RCC 7860 (cell line): ENCODE measurements around the gene CARD10.
"Not testable (repeated sequence)": the region's sequence is repeated elsewhere in the genome, so short reads cannot be mapped to it uniquely, and the experiment has no call there.

Experiments
- DNase-seq: peaks from one replicate; pipeline ENCODE4 v3.0.0-alpha.2; 2015; ENCODE audit warnings: low spot score
- FAIRE-seq: peaks from 2 replicates; lab custom pipeline; 2012; peaks lifted over from hg19 to GRCh38; lab: Jason Lieb, UNC

CARD10 gene

GRCh38 chr22:37527081-37527752 lies 8.0 kb upstream of the CARD10 start:
- DNase-seq, FAIRE-seq: not testable (repeated sequence)

DNA sequence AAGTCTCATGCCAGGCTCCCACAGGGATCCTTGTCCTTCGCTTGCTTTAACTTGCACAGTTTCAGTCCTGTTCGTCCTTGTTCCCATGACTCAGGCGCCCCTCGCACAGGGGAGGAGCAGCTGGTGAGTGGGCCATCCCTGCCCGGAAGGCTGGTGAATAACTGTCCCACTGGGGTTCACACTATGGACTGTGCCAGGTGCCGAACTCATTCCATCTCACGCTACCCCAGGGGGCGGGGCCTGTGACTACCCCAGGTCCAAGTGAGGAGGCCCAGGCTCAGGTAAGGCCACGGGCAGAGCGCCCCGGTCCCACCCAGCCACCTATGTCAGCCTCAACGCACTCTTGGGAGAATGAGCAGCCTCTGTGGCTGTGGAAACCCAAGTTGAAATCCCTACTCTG lies 7.2 kb upstream of the CARD10 start:
- DNase-seq (no peak), FAIRE-seq (no peak)

- DNase-seq, result no peak
- FAIRE-seq, result no peak
These were observed 6.6 kb upstream of the CARD10 start for GRCh38 chr22:37525746-37526350.

DNA sequence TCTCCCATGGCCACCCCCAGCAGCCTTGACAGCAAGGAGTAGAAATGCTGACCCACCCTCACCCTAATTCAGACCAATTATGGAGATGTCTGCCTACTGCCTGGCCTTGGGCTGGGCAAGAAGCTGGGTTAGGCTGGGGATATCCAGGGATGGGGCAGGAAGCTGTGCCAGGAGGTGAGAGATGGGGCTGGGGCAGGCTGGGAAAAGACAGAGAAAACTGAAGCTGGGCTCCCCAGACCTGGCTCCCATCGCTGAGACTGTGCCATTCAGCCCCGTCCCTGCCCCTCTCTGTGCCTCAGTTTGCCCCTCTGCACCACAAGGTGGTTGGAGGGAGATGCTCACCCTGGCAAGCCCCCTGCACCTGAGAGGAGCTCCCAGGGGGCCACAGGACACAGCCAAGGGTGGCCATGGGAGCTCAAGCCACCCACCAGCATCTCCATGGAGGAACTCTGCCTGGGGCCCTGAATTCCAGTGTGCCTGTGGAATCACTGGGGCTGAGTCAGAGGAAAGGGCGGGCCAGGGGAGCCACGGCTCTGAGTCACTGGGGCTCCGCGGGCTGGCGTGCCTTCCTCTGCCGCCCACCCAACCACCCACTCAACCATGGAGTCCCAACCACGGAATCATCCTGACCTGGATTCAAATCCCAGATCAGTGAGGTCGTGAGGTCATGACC lies 6.0 kb upstream of the CARD10 start:
- peak; percentile 90 for FAIRE-seq

GRCh38 chr22:37522482-37522881 lies 3.3 kb upstream of the CARD10 start:
- DNase-seq (no peak), FAIRE-seq (no peak)

More for the DNA sequence above, 6.0 kb upstream of the CARD10 start:
- peak; percentile 84 for DNase-seq

DNA sequence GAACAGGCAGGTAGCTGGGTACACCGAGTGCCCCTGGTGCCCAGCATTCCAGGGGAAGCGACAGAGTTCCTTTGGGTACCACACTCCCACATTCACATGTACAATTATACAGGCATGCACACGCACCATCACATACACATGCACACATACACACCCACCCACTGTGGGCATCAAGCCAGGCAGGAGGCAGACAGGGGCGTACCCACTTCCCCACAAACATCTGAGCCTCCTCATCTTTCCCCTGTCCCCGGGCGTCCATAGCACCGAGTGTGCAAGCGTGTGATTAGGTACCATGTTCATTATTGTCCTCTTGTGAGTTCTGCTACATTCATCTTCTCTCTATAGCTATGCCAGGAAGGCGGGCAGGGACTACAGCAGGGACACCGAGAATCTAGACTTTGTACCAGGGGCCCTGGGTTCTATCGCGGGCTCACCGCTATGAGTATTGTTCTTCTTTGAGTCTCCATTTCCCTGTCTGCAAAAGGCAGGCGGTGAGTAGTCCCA lies 2.1 kb upstream of the CARD10 start:
- FAIRE-seq (no peak), DNase-seq (no peak)

DNA sequence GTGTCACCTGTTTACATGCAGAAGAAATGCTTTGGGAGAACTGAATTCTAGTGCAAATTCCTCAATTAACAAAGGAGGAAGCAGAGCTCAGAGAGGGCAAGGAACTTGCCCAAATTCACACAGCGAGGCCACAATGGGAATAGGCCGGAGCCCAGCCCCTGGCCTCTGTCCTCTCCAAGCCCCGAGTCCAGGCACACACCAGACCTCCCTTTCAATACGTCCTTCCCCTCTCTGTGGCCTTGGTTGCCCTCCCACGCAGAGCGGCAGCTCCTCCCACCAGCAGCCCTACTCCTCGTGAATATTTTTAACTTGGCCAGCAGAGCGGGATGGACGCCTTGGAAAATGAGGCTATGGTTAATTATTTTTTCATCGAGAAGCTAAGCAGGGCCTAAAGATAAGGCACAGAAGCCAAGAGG lies 1.6 kb upstream of the CARD10 start:
- no peak for DNase-seq
- FAIRE-seq, result no peak

DNA sequence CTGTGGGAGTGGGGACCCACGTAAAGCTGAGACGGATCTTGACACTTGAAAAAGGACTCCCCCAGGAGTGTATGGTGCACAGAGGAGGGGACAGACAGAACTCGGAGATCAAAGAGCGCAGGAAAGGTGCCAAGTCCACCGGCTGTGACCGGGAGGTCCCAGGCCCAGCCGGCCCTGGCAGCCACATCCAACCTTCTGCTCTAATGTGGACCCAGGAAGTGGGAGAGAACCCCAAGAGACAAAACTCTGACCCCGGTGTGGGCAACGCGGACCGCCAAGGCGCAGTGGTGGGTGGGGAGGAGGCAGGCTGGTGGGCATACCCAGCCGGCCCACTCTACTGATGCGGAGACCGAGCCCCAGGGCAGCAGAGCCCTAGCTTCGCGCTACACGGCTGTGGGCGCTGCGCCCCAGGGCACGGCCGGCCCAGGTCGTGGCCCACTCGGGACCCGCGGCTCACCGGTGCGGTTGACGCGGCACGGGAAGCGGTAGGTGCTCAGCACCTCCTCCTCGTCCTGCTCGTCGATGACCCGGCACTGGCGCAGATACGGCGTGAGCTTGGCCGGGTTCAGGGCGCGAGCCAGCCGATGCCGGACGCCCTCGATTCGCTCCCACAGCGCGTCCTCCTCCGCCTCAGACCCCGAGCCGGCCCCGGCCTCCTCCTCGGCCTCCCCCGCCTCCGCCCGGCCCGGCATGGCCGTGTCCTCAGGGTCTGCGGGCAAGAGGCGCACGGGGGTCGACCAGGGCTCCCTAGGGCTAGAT lies 527 bp downstream of the CARD10 start:
- FAIRE-seq, result no peak
- no peak for DNase-seq

DNA sequence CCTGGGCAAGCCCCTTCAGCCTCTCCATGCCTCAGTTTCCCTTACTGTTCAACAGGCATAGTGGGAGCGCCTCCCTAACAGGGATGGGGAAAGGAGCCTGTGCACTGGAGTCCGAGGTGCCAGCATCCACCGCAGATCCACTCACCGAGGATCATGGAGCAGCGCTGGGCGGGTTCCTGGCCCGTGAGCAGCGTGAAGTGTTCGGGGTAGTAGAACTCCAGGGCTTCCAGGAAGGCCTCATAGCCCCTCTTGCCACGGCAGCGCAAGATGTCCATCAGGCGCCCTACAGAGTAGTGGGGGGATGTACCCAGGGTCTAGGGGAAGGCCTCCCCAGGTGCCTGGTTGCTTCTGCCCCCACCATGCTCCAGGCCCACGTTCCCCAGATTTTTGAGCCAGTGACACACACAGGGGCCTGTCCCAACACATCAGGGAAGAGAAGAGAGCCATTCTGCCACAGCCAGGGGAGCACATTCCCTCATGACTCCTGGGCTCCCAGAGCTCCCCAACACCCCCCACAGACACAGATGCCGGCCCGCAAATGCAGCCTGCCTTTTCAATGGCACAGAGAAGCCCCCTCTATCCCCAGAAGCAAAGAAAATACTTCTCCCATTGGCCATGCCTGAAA lies 1.3 kb downstream of the CARD10 start:
- no peak for DNase-seq
- no peak for FAIRE-seq

- DNase-seq (no peak), FAIRE-seq (no peak)
These were observed 2.8 kb downstream of the CARD10 start for GRCh38 chr22:37516456-37516855.

- no peak for FAIRE-seq
- no peak for DNase-seq
These were observed 3.3 kb downstream of the CARD10 start for GRCh38 chr22:37515901-37516300.

DNA sequence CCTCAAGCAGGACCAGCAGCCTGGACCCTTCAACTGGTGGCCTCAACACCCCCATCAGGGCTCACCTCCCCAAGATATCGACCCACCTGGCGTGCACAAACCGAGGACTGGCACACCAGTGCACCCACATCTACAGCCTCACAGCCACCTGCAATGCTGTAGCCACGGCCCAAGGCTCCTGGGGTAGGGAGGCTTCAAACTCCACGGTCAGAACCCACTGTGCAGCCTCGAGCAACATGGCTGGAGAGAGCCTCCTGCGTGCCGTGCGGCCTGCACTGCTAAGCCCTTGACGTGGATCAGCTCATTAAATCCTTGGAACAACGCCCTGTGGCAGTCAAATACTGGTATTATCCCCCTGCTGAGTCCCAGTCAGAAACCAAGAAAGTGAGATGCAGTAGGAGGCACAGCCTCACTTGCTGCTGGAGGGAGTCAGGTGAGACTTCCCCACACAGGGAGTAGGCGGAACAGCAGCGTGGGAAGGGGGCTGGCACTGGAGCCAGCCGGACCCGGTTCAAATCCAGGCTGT lies 4.6 kb downstream of the CARD10 start:
- DNase-seq (no peak), FAIRE-seq (no peak)

- no peak for DNase-seq
- FAIRE-seq, result no peak
These were observed 7.7 kb downstream of the CARD10 start for GRCh38 chr22:37511395-37512104.

GRCh38 chr22:37510091-37510490 lies 9.1 kb downstream of the CARD10 start:
- FAIRE-seq (no peak), DNase-seq (no peak)

DNA sequence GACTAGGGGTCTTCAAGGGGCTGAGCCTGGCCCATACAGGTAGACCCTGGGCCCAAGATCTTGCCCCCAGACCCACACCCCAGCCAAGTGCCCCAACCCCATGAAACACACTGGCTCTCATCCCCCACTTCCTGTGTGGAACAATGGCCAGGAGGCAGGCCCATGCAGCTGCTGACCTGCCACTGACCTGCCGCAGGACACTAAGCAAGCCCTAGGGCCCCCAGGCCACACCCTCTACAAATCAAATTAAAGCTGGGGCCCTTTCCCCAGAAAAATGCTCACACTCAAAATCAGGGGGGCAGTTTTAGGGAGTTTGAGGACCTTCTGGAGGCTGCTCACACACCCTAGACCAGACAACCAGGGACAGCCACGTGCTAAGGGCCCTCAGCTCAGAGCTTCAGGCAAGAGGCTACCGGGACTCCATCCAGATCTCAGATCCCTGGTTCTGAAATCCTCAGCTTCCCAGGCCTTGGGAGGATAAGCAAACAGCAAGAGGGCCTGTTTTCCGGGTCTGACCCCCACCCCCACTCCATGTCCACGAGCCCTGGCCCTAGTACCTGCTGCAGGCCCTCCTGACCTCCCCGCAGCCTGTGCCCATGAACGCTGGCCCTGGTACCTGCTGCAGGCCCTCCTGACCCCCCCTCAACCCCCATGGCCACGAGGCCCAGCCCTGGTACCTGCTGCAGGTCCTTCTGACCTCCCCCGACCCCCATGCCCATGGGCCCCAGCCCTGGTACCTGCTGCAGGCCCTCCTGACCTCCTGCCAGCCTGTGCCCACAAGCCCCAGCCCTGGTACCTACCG lies 10.0 kb downstream of the CARD10 start:
- FAIRE-seq, result no peak
- no peak for DNase-seq

DNA sequence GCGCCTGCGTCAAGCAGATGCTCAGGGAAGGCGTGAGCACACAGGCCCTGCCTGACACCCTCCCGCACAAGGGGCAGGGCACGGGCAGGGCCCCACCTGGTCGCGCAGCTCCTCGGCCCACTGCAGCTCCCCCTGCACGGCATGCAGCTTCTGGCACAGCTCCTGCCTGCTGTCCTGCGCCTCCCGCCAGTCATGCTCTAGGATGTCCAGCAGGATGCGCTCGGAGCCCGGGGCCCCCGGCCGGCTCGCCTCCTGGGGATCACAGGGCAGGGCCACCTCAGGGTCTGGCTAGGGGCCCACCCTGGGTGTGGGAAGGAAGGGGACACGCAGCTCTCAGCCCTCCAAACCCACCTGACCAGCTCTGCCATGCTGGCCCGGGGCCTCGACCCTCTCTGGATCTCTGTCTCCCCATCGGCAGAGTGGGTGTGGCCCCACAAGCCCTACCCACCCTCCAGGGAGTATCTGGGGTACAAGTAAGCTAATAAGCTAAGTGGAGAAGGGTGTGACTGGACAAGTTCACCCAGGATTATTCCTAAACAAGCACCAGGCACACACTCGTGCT lies 10.7 kb downstream of the CARD10 start:
- DNase-seq, result no peak

DNA sequence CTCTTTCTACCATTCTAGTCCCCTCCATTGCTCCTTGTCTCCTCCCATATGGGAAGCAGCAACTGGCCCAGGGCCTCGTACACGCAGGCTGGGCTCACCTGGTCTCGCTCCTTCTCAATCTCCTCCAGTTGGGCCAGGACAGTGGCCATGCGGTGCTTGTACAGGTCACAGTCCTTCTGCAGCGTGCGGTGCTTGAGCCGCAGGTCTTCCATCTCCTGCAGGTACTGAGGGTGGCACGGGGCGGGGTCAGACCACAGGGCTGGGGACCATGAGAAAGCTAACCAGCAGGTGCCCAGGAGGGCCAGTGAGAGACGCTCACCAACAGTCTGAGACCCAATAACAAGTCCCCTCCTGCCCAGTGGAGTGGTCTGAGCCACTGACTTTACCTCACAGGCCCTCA lies 11.5 kb downstream of the CARD10 start:
- no peak for DNase-seq
- FAIRE-seq, result no peak

More for the DNA sequence above, 10.7 kb downstream of the CARD10 start:
- FAIRE-seq, result no peak

DNA sequence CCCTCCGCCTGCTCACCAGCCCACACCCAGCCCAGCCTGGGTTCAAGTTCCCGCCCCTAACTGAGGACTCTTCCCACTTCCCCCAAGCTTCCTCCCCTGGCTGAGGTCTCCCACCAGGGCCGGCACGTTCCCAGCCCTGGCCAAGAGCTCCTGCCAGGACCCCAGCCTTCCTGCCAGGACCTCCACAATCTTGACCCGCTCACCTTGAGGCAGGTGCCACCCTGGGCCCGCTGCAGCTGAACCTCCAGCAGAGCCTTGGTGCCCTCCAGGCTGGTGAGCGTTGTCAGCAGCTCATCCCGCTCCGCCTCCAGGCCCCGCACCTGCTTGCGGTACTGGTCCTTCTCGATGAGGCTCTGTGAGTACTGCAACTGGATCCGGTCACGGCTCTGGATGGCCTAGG lies 13.2 kb downstream of the CARD10 start:
- FAIRE-seq (no peak), DNase-seq (no peak)

GRCh38 chr22:37505565-37505964 lies 13.7 kb downstream of the CARD10 start:
- DNase-seq (no peak), FAIRE-seq (no peak)
